Measurements from ENCODE around the gene RASA3. TPM values are rescaled to one million over a fixed set of nuclear protein-coding genes. Genes with fewer than 3 reads are reported as not detected.

Gene RASA3
- polyA plus RNA-seq, 3 donors: 9.0 to 32.6 (median 16.6) TPM

- intact Hi-C loops (cut with micrococcal nuclease): no loop called here
- H3K9me3 Mint-ChIP-seq: peaks cover 0 to 5% (median 3%) of the 10 kb centered on the region in 7 donors
- H3K4me3 Mint-ChIP-seq: no peak overlapping the region
- H4K20me1 ChIP-seq (ENCODE audit: insufficient read depth, low read length): peaks cover 12% of the 10 kb centered on the region
- H3K9me3 ChIP-seq (replicated peaks in 1 of 2; ENCODE audit: control insufficient read depth in 1 of 2, insufficient read depth in 1 of 2, low read length in 2 of 2): no peaks in the 10 kb centered on the region
- H3K27me3 ChIP-seq (ENCODE audit: control insufficient read depth in 2 of 2, insufficient read depth in 2 of 2, low read length in 2 of 2): no peaks in the 10 kb centered on the region
- H3K27me3 Mint-ChIP-seq (ENCODE audit: low read depth in 3 of 3): no peaks in the 10 kb centered on the region
- H3K79me2 ChIP-seq (ENCODE audit: insufficient read depth, low read length): no peaks in the 10 kb centered on the region
- no peak overlapping the region for H3K9ac ChIP-seq (ENCODE audit: insufficient read depth, low read length, poor library complexity, severe bottlenecking)
- peaks cover 19 to 20% of the 10 kb centered on the region in 2 donors for H3K36me3 Mint-ChIP-seq
- no peak for TF ChIP-seq CTCF (IDR thresholded peaks at IDR 0.05)
- DNase-seq: no peak
- over 99% methylated on average over 13 of the region's 37 CpGs for WGBS (ENCODE audit: insufficient coverage)
- H2AFZ ChIP-seq (ENCODE audit: insufficient read depth, low read depth, low read length, poor library complexity, severe bottlenecking): no peak overlapping the region
- no peak overlapping the region for H3K4me2 ChIP-seq (replicated peaks; ENCODE audit: extremely low read depth, low read length, poor library complexity, severe bottlenecking)
- H3K27ac ChIP-seq (ENCODE audit: low read depth in 1 of 2, low read length in 2 of 2): no peak overlapping the region
- H3K4me3 ChIP-seq (replicated peaks in 1 of 3; ENCODE audit: low read depth in 2 of 3, low read length in 3 of 3): no peak overlapping the region
- peak overlapping the region in 5 of 7 donors; percentile 7 to 69 (median 37) for H3K27ac Mint-ChIP-seq
- peaks cover 60 to 72% of the 10 kb centered on the region in 2 donors for H3K36me3 ChIP-seq (replicated peaks in 1 of 2; ENCODE audit: control insufficient read depth in 1 of 2, insufficient read depth in 2 of 2, low read length in 2 of 2)
- H3K4me1 ChIP-seq (ENCODE audit: control insufficient read depth in 1 of 2, insufficient read depth in 2 of 2, low read length in 2 of 2): no peaks in the 10 kb centered on the region
- H3K4me1 Mint-ChIP-seq: no peaks in the 10 kb centered on the region
Measured at GRCh38 chr13:114010401-114011101, 121.9 kb downstream of the RASA3 start.

- no peaks in the 10 kb centered on the region for H3K27me3 ChIP-seq (ENCODE audit: control insufficient read depth in 2 of 2, insufficient read depth in 2 of 2, low read length in 2 of 2)
- peaks cover 56 to 72% of the 10 kb centered on the region in 2 donors for H3K36me3 ChIP-seq (replicated peaks in 1 of 2; ENCODE audit: control insufficient read depth in 1 of 2, insufficient read depth in 2 of 2, low read length in 2 of 2)
- H3K4me3 Mint-ChIP-seq: no peak overlapping the region
- 95% methylated on average over 29 of the region's 31 CpGs for WGBS (ENCODE audit: insufficient coverage)
- intact Hi-C loops (cut with micrococcal nuclease): no loop called here
- no peaks in the 10 kb centered on the region for H3K9me3 ChIP-seq (replicated peaks in 1 of 2; ENCODE audit: control insufficient read depth in 1 of 2, insufficient read depth in 1 of 2, low read length in 2 of 2)
- no peaks in the 10 kb centered on the region for H3K4me1 Mint-ChIP-seq
- H3K9ac ChIP-seq (ENCODE audit: insufficient read depth, low read length, poor library complexity, severe bottlenecking): no peak overlapping the region
- H3K4me2 ChIP-seq (replicated peaks; ENCODE audit: extremely low read depth, low read length, poor library complexity, severe bottlenecking): no peak overlapping the region
- no peak overlapping the region for H3K4me3 ChIP-seq (replicated peaks in 1 of 3; ENCODE audit: low read depth in 2 of 3, low read length in 3 of 3)
- peaks cover 8% of the 10 kb centered on the region for H4K20me1 ChIP-seq (ENCODE audit: insufficient read depth, low read length)
- H3K36me3 Mint-ChIP-seq: peaks cover 21 to 25% of the 10 kb centered on the region in 2 donors
- H3K9me3 Mint-ChIP-seq: peaks cover 0 to 5% (median 3%) of the 10 kb centered on the region in 7 donors
- no peaks in the 10 kb centered on the region for H3K79me2 ChIP-seq (ENCODE audit: insufficient read depth, low read length)
- TF ChIP-seq CTCF (IDR thresholded peaks at IDR 0.05): no peak
- H3K27me3 Mint-ChIP-seq (ENCODE audit: low read depth in 3 of 3): no peaks in the 10 kb centered on the region
- no peak for DNase-seq
- no peak overlapping the region for H2AFZ ChIP-seq (ENCODE audit: insufficient read depth, low read depth, low read length, poor library complexity, severe bottlenecking)
- H3K4me1 ChIP-seq (ENCODE audit: control insufficient read depth in 1 of 2, insufficient read depth in 2 of 2, low read length in 2 of 2): no peaks in the 10 kb centered on the region
- no peak overlapping the region for H3K27ac Mint-ChIP-seq
- H3K27ac ChIP-seq (ENCODE audit: low read depth in 1 of 2, low read length in 2 of 2): no peak overlapping the region
Measured at GRCh38 chr13:114009590-114010400, 122.6 kb downstream of the RASA3 start.
